Caco-2 (cell line): Measurements from ENCODE around the gene GADD45GIP1. TPM values are rescaled to one million over a fixed set of nuclear protein-coding genes. Genes with fewer than 3 reads are reported as not detected.
"Not testable (repeated sequence)": the region's sequence is repeated elsewhere in the genome, so short reads cannot be mapped to it uniquely, and the experiment has no call there.

Experiments used
- BruUV-seq: library from RNA; stranded (reverse); fragments of 400-500 nt; replicated peaks from 2 replicates; lab custom pipeline; 2021; lab: Mats Ljungman, UMichigan
- CTCF ChIA-PET: fragments of 300-600 bp; sonication (Branson Sonifier 250); formaldehyde crosslinking; loops from one replicate; lab custom pipeline; 2022; ENCODE audit warnings: antibody characterized with exemption; lab: Charles Lee
- POLR2A ChIA-PET: fragments of 300-600 bp; sonication (Branson Sonifier 250); formaldehyde crosslinking; loops from one replicate; lab custom pipeline; 2022; ENCODE audit warnings: antibody characterized with exemption; lab: Charles Lee
- DNase-seq, 2 experiments: peaks; one replicate each; pipeline versions ENCODE4 v3.0.0 to v3.0.0-alpha.2; 2020 to 2022
- H3K27me3 ChIP-seq: replicated peaks from 2 replicates; pipeline ENCODE4 v1.6.0; 2011; ENCODE audit warnings: low read length; ENCODE audit not compliant: control insufficient read depth, insufficient read depth
- H3K36me3 ChIP-seq: 2 replicates; pipeline ENCODE4 v1.5.1; 2011; ENCODE audit warnings: low read length; ENCODE audit not compliant: control insufficient read depth, insufficient read depth
- H3K4me1 ChIP-seq: fragments of 250-450 bp; sonication (Bioruptor Pico); 2 replicates; pipeline ENCODE4 v1.5.1; 2020; ENCODE audit warnings: mild to moderate bottlenecking
- H3K4me3 ChIP-seq: 2 replicates; pipeline ENCODE4 v1.5.1; 2011; ENCODE audit warnings: low read depth, mild to moderate bottlenecking, control low read depth, low read length
- H3K9me3 ChIP-seq: fragments of 250-450 bp; sonication (Bioruptor Pico); 2 replicates; pipeline ENCODE4 v1.5.1; 2020; ENCODE audit warnings: mild to moderate bottlenecking, moderate library complexity
- H3K27ac Mint-ChIP-seq: one replicate; pipeline ENCODE4 v1.8.0; 2022; ENCODE audit warnings: mixed read lengths; ENCODE audit not compliant: unreplicated experiment
- H3K27me3 Mint-ChIP-seq: one replicate; pipeline ENCODE4 v1.8.0; 2022; ENCODE audit warnings: mixed read lengths; ENCODE audit not compliant: insufficient read depth, unreplicated experiment
- H3K36me3 Mint-ChIP-seq: one replicate; pipeline ENCODE4 v1.8.0; 2022; ENCODE audit warnings: mild to moderate bottlenecking, mixed read lengths; ENCODE audit not compliant: insufficient read depth, unreplicated experiment
- H3K4me1 Mint-ChIP-seq: one replicate; pipeline ENCODE4 v1.8.0; 2022; ENCODE audit warnings: low read depth, mixed read lengths; ENCODE audit not compliant: unreplicated experiment
- H3K4me3 Mint-ChIP-seq: one replicate; pipeline ENCODE4 v1.8.0; 2022; ENCODE audit warnings: mild to moderate bottlenecking, moderate library complexity, mixed read lengths; ENCODE audit not compliant: unreplicated experiment
- H3K9me3 Mint-ChIP-seq: one replicate; pipeline ENCODE4 v1.8.0; 2022; ENCODE audit warnings: mixed read lengths; ENCODE audit not compliant: unreplicated experiment
- CTCF ChIP-seq, 2 experiments: fragments of 200-600 bp in 1 of 2; IDR thresholded peaks; 1 replicate in 1 of 2; 2 replicates in 1 of 2; pipeline versions ENCODE4 v1.5.1 to v1.8.0; 2011 to 2022; ENCODE audit warnings: antibody characterized with exemption in 1 of 2, control low read depth in 1 of 2, inconsistent platforms in 1 of 2, low read depth in 1 of 2, low read length in 1 of 2, mild to moderate bottlenecking in 1 of 2, moderate library complexity in 1 of 2; ENCODE audit not compliant: insufficient read depth in 1 of 2, severe bottlenecking in 1 of 2, unreplicated experiment in 1 of 2
- intact Hi-C: fragments of 100-400 bp; cut with micrococcal nuclease; formaldehyde crosslinking; loops from one replicate; pipeline ENCODE4 v1.10.0; 2022; ENCODE audit not compliant: unreplicated experiment
- total RNA-seq: library from RNA; stranded (reverse); gene quantifications from 2 replicates; pipeline ENCODE4 v1.2.3, GENCODE V29; 2022

Gene GADD45GIP1
- total RNA-seq, 1 experiment from 2014 or later = 39.3 TPM

GRCh38 chr19:12979974-12980373, 23.0 kb upstream of the GADD45GIP1 start:
- no peak for DNase-seq
- TF ChIP-seq CTCF (IDR thresholded peaks at IDR 0.05; ENCODE audit: insufficient read depth in 1 of 2, low read depth in 1 of 2, low read length in 1 of 2, severe bottlenecking in 1 of 2, unreplicated experiment in 1 of 2) = no peak
- Mint-ChIP-seq H3K27me3 (no peaks in the 10 kb centered on the region), H3K36me3 (no peaks in the 10 kb centered on the region), H3K27ac (no peak overlapping the region), H3K4me1 (peaks cover 7% of the 10 kb centered on the region), H3K9me3 (no peaks in the 10 kb centered on the region), H3K4me3 (no peak overlapping the region)
- no peaks in the 10 kb centered on the region for H3K27me3 ChIP-seq
- no peaks in the 10 kb centered on the region; the same call in 1 of the 2 replicates for H3K9me3 ChIP-seq
- H3K4me3 ChIP-seq = no peak overlapping the region
- intact Hi-C loops = no loop called here
- no TSS peak for BruUV-seq
- POLR2A ChIA-PET = no interaction called here
- CTCF ChIA-PET = interaction anchor here (0.6 to 4.5 kb wide), 3 partner anchors 80 to 298 kb away, joined by 5 to 84 read pairs (median 64); no protein-coding TSS in a partner anchor
- H3K4me1 ChIP-seq = peaks cover 1% of the 10 kb centered on the region; the same call in 1 of the 2 replicates
- no peaks in the 10 kb centered on the region for H3K36me3 ChIP-seq

DNA sequence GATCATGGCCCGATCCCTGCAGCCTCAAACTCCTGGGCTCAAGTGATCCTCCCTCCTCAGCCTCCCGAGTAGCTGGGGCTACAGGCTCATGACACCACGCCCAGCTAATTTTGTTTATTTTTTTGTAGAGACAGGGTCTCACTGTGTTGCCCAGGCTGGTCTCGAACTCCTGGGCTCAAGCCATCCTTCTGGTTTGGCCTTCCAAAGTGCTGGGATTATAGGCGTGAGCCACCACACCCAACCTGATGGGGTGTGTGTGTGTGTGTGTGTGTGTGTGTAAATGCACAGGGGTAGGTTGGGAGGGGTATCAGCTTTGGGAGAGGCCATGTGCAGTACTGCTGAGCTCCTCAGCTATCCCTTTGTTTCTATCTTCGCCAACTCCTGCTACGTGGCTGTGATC, 19.1 kb upstream of the GADD45GIP1 start:
- H3K27me3 Mint-ChIP-seq, BruUV-seq, DNase-seq, H3K4me1 Mint-ChIP-seq, H3K4me3 ChIP-seq, H3K27me3 ChIP-seq, H3K27ac Mint-ChIP-seq, H3K4me1 ChIP-seq, H3K9me3 ChIP-seq, H3K36me3 ChIP-seq, H3K4me3 Mint-ChIP-seq, H3K36me3 Mint-ChIP-seq, POLR2A ChIA-PET, H3K9me3 Mint-ChIP-seq: not testable (repeated sequence)
- CTCF ChIA-PET = interaction anchor here (0.7 to 3.8 kb wide), 4 partner anchors 9 to 183 kb away, joined by 3 to 64 read pairs (median 32); no protein-coding TSS in a partner anchor
- intact Hi-C loops = loop anchor here (2.0 kb wide), 1 partner anchor 61 kb away; no protein-coding TSS in a partner anchor

GRCh38 chr19:12975221-12975741, 18.3 kb upstream of the GADD45GIP1 start:
- CTCF ChIA-PET = interaction anchor here (1.6 to 3.0 kb wide), 2 partner anchors 10 to 11 kb away, joined by 8 to 58 read pairs; no protein-coding TSS in a partner anchor

More at GRCh38 chr19:12975221-12975741, 18.3 kb upstream of the GADD45GIP1 start:
- Histone ChIP-seq H3K27me3 (no peaks in the 10 kb centered on the region), H3K36me3 (no peaks in the 10 kb centered on the region), H3K4me1 (no peaks in the 10 kb centered on the region), H3K4me3 (no peak overlapping the region), H3K9me3 (no peaks in the 10 kb centered on the region)
- Mint-ChIP-seq H3K36me3 (no peaks in the 10 kb centered on the region), H3K4me3 (no peak overlapping the region), H3K27me3 (no peaks in the 10 kb centered on the region), H3K4me1 (peaks cover 7% of the 10 kb centered on the region), H3K9me3 (no peaks in the 10 kb centered on the region), H3K27ac (no peak overlapping the region)
- no peak for TF ChIP-seq CTCF (IDR thresholded peaks at IDR 0.05; ENCODE audit: insufficient read depth in 1 of 2, low read depth in 1 of 2, low read length in 1 of 2, severe bottlenecking in 1 of 2, unreplicated experiment in 1 of 2)
- no peak for DNase-seq
- no TSS peak for BruUV-seq
- POLR2A ChIA-PET = no interaction called here
- intact Hi-C loops = no loop called here
